Measurements from ENCODE around the gene SLC17A7. TPM values are rescaled to one million over a fixed set of nuclear protein-coding genes. Genes with fewer than 3 reads are reported as not detected.

SLC17A7 gene
- total and polyA plus RNA-seq, 9 of the 15 experiments (the other 6 are each of a cell fraction or from before 2014, with no cell fraction given) = 1.1 to 15.7 (median 2.4) TPM

GRCh38 chr19:49417088-49417487 is 24.2 kb downstream of the SLC17A7 start:
- Histone ChIP-seq H3K9me1 (ENCODE audit: control insufficient read depth, insufficient read depth, low read length) (no peaks in the 10 kb centered on the region), H2AFZ (ENCODE audit: low read depth, low read length) (no peak overlapping the region), H3K36me3 (ENCODE audit: control insufficient read depth, insufficient read depth, low read length) (no peaks in the 10 kb centered on the region), H4K20me1 (replicated peaks; ENCODE audit: control insufficient read depth, insufficient read depth, low read length) (no peaks in the 10 kb centered on the region), H3K79me2 (ENCODE audit: control insufficient read depth, insufficient read depth, low read length) (no peaks in the 10 kb centered on the region), H3K4me1 (replicated peaks in 1 of 2; ENCODE audit: control insufficient read depth in 2 of 2, insufficient read depth in 2 of 2, low read length in 2 of 2) (peaks cover 29 to 45% of the 10 kb centered on the region in 2 experiments), H3K4me2 (ENCODE audit: insufficient read depth, low read length) (no peak overlapping the region), H3K9me3 (replicated peaks; ENCODE audit: control insufficient read depth, insufficient read depth, low read depth, low read length) (no peaks in the 10 kb centered on the region), H3K9ac (ENCODE audit: insufficient read depth in 1 of 2, low read depth in 2 of 2, low read length in 2 of 2) (no peak overlapping the region; a peak in 1 of 4 replicates), H3K27ac (ENCODE audit: extremely low read depth, low read depth, low read length) (no peak overlapping the region), H3K4me3 (no peak overlapping the region), H3K27me3 (ENCODE audit: control insufficient read depth in 2 of 2, insufficient read depth in 2 of 2, low read length in 2 of 2) (no peaks in the 10 kb centered on the region)
- in situ Hi-C loops (cut with MboI) = no loop called here
- 28% methylated on average over 4 of the region's 7 CpGs for WGBS (ENCODE audit: insufficient coverage, low coverage, missing lambda C conversion rate)
- BruUV-seq (replicated peaks) = no TSS peak
- TF ChIP-seq REST (IDR thresholded peaks at IDR 0.05; ENCODE audit: borderline replicate concordance) = 0 out of 2 replicates have a peak, but pooled peaks have one; percentile 6
- no peak for TF ChIP-seq REST (CRISPR knock-in tag; IDR thresholded peaks at IDR 0.05; ENCODE audit: low read depth)
- no peak for TF ChIP-seq GABPB2 (CRISPR knock-in tag; conservative IDR thresholded peaks at IDR 0.05)
- TF ChIP-seq MAZ (CRISPR knock-in tag; conservative IDR thresholded peaks at IDR 0.05 in 1 of 2, IDR thresholded peaks at IDR 0.05 in 1 of 2) = no peak
- TF ChIP-seq RAD21 (CRISPR knock-in tag; conservative IDR thresholded peaks at IDR 0.05 in 1 of 2, IDR thresholded peaks at IDR 0.05 in 1 of 2) = peak in 1 of 2 experiments; percentile 31; a peak in 1 of 4 replicates
- no peak for TF ChIP-seq MIER1 (IDR thresholded peaks at IDR 0.05; ENCODE audit: low read depth)
- CTCF ChIA-PET (ENCODE audit: low intra/inter-chr PET ratio) = no interaction called here
- ATAC-seq (no peak), DNase-seq (ENCODE audit: extremely low read depth in 1 of 4, low spot score in 3 of 4) (no peak), FAIRE-seq (no peak)
- intact Hi-C loops (cut with micrococcal nuclease) = no loop called here
- POLR2A ChIA-PET = interaction anchor here (0.7 to 3.0 kb wide), 3 partner anchors 8 to 25 kb away, joined by 3 to 14 read pairs (median 4); no protein-coding TSS in a partner anchor
